ENCODE data around the gene CHRND.

DNA sequence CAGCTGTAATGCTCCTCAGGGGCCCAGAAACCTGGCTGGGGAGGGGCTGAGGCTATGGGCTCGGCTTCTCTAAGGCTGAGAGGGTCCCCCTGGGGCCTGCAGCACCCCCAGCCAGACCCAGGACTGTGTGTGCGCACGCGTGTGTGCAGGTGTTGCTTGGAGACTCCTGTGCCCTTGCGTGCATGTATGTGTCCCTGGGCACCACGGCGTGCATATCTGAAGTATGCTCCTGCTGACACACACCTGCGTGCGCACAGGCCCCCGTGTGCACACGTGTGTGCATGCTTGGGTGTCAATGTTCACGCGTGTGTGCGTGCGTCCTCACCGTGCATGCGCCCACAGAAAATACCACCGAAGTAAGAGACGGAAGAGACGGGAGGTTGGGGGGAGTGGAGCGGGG, 23.4 kb upstream of the CHRND start:
- TF ChIP-seq POLR2A (IDR thresholded peaks at IDR 0.05), result no peak
- TF ChIP-seq, protein P1, sequence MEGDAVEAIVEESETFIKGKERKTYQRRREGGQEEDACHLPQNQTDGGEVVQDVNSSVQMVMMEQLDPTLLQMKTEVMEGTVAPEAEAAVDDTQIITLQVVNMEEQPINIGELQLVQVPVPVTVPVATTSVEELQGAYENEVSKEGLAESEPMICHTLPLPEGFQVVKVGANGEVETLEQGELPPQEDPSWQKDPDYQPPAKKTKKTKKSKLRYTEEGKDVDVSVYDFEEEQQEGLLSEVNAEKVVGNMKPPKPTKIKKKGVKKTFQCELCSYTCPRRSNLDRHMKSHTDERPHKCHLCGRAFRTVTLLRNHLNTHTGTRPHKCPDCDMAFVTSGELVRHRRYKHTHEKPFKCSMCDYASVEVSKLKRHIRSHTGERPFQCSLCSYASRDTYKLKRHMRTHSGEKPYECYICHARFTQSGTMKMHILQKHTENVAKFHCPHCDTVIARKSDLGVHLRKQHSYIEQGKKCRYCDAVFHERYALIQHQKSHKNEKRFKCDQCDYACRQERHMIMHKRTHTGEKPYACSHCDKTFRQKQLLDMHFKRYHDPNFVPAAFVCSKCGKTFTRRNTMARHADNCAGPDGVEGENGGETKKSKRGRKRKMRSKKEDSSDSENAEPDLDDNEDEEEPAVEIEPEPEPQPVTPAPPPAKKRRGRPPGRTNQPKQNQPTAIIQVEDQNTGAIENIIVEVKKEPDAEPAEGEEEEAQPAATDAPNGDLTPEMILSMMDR (IDR thresholded peaks at IDR 0.05 in 4 of 5, conservative IDR thresholded peaks at IDR 0.05 in 1 of 5), result no peak
